ENCODE results near the gene SLC16A6. TPM values are rescaled to one million over a fixed set of nuclear protein-coding genes. Genes with fewer than 3 reads are reported as not detected.
A peak's percentile ranks its signal among the peaks of the same experiment; 100 is the strongest.

The SLC16A6 gene
- total RNA-seq, 4 donors from 2014 or later: 2.7 to 10.0 (median 5.1) TPM

DNA sequence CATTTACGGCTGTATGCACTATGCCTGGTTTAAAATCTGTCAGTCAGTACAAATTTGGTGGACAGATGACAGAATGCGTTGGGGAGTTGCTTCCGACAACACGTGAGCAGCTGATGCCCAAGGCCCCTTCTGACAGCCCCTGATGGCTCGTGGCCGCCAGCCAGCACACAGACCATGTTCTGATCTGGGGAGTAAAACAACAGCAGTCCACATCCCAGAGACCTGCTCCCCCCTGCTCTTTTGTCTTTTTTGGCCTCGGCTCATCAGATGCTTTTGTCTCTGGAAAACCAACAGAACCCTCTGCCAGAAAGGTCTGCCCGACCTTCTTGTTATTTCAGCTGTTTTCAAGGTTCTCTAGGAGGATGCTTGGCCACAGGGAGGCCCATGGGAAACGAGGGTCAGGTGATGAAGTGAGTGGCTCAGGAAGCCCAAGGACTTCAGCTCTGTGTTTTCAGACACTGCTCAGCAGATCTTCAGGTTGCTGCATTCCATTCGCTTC, 11.2 kb upstream of the SLC16A6 start:
- Histone ChIP-seq H3K4me3 (no peak overlapping the region), H3K27me3 (no peaks in the 10 kb centered on the region), H3K36me3 (no peaks in the 10 kb centered on the region), H3K27ac (no peak overlapping the region), H3K9me3 (no peaks in the 10 kb centered on the region), H3K4me1 (peaks cover 11% of the 10 kb centered on the region)
- TF ChIP-seq POLR2A (IDR thresholded peaks at IDR 0.05): no peak
- no peak for DNase-seq (ENCODE audit: low spot score in 2 of 2)
- 74% methylated on average over 10 of the region's 10 CpGs for WGBS

DNA sequence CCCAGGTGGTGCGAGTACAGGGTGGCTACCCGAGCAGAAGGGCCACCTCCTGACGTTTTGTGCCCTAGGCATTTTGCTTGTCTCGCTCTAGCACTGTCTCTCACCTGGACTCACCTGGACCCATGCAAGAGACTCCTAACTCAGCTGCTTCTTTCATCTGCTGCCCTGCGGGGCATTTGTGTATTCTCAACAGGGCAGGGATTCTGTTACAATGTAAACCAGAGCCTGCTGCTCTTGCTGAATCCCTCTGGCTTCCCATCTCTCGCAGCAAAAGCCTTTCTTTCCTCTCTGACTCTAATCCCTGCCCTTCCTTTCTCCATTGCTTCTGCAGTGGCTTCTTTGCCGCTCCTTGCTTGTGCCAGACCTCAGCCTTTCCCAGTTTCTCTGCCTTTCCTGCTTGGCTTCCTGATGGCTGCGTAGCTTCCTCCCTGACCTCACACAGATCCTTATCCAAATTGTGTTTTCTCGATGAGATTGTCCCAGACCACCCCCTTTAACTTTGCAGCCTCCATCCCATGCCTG, 10.6 kb upstream of the SLC16A6 start:
- Histone ChIP-seq H3K9me3 (no peaks in the 10 kb centered on the region), H3K4me3 (no peak overlapping the region), H3K27me3 (no peaks in the 10 kb centered on the region), H3K36me3 (no peaks in the 10 kb centered on the region), H3K4me1 (peaks cover 17% of the 10 kb centered on the region), H3K27ac (no peak overlapping the region)
- no peak for DNase-seq (ENCODE audit: low spot score in 2 of 2)
- no peak for TF ChIP-seq POLR2A (IDR thresholded peaks at IDR 0.05)
- TF ChIP-seq POLR2AphosphoS5 (IDR thresholded peaks at IDR 0.05): no peak
- no peak for TF ChIP-seq EP300 (IDR thresholded peaks at IDR 0.05)
- TF ChIP-seq, protein P1, sequence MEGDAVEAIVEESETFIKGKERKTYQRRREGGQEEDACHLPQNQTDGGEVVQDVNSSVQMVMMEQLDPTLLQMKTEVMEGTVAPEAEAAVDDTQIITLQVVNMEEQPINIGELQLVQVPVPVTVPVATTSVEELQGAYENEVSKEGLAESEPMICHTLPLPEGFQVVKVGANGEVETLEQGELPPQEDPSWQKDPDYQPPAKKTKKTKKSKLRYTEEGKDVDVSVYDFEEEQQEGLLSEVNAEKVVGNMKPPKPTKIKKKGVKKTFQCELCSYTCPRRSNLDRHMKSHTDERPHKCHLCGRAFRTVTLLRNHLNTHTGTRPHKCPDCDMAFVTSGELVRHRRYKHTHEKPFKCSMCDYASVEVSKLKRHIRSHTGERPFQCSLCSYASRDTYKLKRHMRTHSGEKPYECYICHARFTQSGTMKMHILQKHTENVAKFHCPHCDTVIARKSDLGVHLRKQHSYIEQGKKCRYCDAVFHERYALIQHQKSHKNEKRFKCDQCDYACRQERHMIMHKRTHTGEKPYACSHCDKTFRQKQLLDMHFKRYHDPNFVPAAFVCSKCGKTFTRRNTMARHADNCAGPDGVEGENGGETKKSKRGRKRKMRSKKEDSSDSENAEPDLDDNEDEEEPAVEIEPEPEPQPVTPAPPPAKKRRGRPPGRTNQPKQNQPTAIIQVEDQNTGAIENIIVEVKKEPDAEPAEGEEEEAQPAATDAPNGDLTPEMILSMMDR (IDR thresholded peaks at IDR 0.05): no peak
- 62% methylated on average over 9 of the region's 9 CpGs for WGBS

DNA sequence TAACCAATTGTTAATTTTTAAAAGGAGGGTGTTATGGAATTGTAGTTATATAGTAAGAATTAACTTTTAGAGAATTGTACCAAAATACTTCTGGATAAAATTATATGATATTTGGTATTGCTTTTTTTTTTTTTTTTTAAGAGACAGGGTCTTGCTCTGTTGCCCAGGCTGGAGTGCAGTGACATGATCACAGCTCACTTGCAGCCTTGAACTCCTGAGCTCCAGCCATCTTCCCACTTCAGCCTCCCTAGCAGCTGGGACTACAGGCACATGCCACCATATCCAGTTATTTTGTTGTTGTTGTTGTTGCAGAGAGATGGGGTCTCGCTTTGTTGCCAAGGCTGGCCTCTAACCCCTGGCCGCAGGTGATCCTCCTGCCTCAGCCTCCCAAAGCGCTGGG, 8.9 kb upstream of the SLC16A6 start:
- TF ChIP-seq POLR2A (IDR thresholded peaks at IDR 0.05): no peak
- TF ChIP-seq, protein P1 (IDR thresholded peaks at IDR 0.05): no peak
- no peak for TF ChIP-seq EP300 (IDR thresholded peaks at IDR 0.05)
- no peak for TF ChIP-seq POLR2AphosphoS5 (IDR thresholded peaks at IDR 0.05)
- no peak for DNase-seq (ENCODE audit: low spot score in 2 of 2)
- WGBS: 100% methylated on average over 3 of the region's 3 CpGs
- Histone ChIP-seq H3K4me1 (peaks cover 24% of the 10 kb centered on the region), H3K27ac (no peak overlapping the region), H3K9me3 (no peaks in the 10 kb centered on the region), H3K27me3 (no peaks in the 10 kb centered on the region), H3K4me3 (no peak overlapping the region), H3K36me3 (no peaks in the 10 kb centered on the region)

DNA sequence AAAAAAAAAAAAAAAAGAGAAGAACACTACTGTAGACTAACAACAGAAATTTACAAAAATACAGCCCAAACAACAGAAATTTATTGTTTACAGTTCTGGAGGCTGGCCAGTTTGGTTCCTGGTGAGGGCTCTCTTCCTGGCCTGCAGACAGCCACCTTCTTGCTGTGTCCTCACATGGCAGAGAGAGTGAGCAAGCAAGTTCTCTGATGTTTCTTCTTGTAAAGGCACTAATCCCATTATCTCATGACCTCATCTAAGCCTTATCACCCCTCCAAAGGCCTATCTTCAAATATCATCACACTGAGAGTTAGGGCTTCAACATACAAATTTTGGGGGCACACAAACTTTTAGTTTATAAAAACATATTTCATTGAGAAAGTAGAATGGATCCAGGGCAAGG, 7.7 kb upstream of the SLC16A6 start:
- DNase-seq (ENCODE audit: low spot score in 2 of 2): no peak
- no peak for TF ChIP-seq EP300 (IDR thresholded peaks at IDR 0.05)
- TF ChIP-seq, protein P1 (IDR thresholded peaks at IDR 0.05): no peak
- no peak for TF ChIP-seq POLR2A (IDR thresholded peaks at IDR 0.05)
- no peak for TF ChIP-seq POLR2AphosphoS5 (IDR thresholded peaks at IDR 0.05)
- no peaks in the 10 kb centered on the region for H3K9me3 ChIP-seq
- peaks cover 26% of the 10 kb centered on the region for H3K4me1 ChIP-seq
- H3K27ac ChIP-seq: no peak overlapping the region
- no peak overlapping the region for H3K4me3 ChIP-seq
- H3K36me3 ChIP-seq: no peaks in the 10 kb centered on the region
- H3K27me3 ChIP-seq: no peaks in the 10 kb centered on the region

DNA sequence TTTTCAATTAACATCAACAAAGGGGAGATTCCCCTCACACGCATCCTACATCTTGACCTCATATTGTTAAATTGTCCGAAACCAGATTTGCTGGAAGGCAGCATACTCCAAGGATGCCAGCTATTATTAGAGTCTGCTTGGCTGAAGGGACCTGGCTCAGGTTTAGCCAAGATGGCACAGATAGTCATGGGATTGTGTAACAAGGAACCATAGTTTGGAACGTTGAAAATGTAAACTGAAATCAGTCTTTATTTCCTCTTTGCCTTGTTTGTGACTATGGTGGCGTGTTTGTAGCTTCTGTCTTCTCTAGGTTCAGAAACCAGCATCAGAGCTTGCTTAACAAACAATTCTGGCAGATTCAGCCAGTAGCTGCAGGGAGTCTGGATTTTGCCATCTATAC, 6.3 kb upstream of the SLC16A6 start:
- no peaks in the 10 kb centered on the region for H3K27me3 ChIP-seq
- H3K4me3 ChIP-seq: no peak overlapping the region
- TF ChIP-seq, protein P1 (IDR thresholded peaks at IDR 0.05): no peak
- H3K9me3 ChIP-seq: no peaks in the 10 kb centered on the region
- H3K36me3 ChIP-seq: no peaks in the 10 kb centered on the region
- WGBS: 22% methylated on average over 4 of the region's 4 CpGs
- no peak for DNase-seq (ENCODE audit: low spot score in 2 of 2)
- H3K4me1 ChIP-seq: peaks cover 33% of the 10 kb centered on the region
- peak overlapping the region; percentile 75 for H3K27ac ChIP-seq

Measured in suprapubic skin (tissue), 4 donors.